Measurements from ENCODE around the gene SAMD11. TPM values are rescaled to one million over a fixed set of nuclear protein-coding genes. Genes with fewer than 3 reads are reported as not detected.
"Not testable (repeated sequence)": the region's sequence is repeated elsewhere in the genome, so short reads cannot be mapped to it uniquely, and the experiment has no call there.

SAMD11 gene
- total RNA-seq, 1 donor from 2014 or later: 0.14 TPM

DNA sequence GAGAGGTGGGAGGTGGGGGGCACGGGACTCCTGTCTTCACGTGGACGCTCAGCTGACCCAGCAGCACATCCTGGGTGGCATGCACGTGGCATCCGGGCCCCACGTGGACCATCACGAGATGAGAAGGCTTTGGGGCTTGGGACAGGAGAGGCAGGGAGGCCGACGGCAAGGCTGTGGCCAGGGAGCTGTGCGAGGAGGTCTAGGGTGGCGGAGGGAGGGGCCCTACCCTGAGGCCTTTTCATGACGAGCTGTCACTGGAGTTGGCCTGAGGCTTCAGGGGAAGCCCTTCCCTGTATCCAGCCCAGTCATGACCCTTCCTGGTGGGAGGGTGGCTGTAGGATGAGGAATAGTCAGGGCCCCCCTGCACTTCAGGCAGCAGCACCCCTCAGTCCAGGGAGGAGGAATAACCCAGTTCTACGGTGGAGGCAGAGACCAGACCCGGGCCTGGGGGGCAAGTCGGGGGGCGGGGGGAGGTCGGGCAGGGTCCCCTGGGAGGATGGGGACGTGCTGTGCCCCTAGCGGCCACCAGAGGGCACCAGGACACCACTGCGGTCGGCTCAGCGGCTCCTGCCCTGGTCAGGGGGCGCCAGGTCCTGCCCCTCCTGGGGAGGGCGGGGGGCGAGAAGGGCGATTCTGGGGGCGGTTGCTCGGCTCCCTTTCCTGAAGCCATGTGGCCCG is 60.2 kb downstream of the SAMD11 start:
- H3K4me1 Mint-ChIP-seq: no peaks in the 10 kb centered on the region
- DNase-seq (ENCODE audit: low read depth, low spot score): peak; percentile 70
- peaks cover 48% of the 10 kb centered on the region for H3K27me3 Mint-ChIP-seq (ENCODE audit: low read depth)
- H3K27ac Mint-ChIP-seq (ENCODE audit: unreplicated experiment): no peak overlapping the region
- no peak overlapping the region for H3K4me3 Mint-ChIP-seq
- no peaks in the 10 kb centered on the region for H3K9me3 Mint-ChIP-seq
- peaks cover 3% of the 10 kb centered on the region for H3K36me3 Mint-ChIP-seq (ENCODE audit: low read depth)
- TF ChIP-seq, protein P1, sequence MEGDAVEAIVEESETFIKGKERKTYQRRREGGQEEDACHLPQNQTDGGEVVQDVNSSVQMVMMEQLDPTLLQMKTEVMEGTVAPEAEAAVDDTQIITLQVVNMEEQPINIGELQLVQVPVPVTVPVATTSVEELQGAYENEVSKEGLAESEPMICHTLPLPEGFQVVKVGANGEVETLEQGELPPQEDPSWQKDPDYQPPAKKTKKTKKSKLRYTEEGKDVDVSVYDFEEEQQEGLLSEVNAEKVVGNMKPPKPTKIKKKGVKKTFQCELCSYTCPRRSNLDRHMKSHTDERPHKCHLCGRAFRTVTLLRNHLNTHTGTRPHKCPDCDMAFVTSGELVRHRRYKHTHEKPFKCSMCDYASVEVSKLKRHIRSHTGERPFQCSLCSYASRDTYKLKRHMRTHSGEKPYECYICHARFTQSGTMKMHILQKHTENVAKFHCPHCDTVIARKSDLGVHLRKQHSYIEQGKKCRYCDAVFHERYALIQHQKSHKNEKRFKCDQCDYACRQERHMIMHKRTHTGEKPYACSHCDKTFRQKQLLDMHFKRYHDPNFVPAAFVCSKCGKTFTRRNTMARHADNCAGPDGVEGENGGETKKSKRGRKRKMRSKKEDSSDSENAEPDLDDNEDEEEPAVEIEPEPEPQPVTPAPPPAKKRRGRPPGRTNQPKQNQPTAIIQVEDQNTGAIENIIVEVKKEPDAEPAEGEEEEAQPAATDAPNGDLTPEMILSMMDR (conservative IDR thresholded peaks at IDR 0.05): peak; percentile 96

DNA sequence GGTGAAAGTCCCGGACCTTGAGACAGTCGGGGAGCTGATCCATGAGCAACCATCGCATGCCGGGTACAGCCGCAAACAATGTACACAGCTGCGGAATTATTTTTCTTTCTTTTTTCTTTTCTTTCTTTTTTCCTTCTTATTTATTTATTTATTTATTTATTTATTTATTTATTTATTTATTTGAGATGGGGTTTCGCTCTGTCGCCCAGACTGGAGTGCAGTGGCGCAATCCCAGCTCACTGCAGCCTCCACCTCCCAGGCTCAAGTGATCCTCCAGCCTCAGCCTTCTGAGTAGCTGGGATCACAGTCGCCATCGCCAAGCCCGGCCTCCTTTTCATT is 60.7 kb downstream of the SAMD11 start:
- H3K9me3 Mint-ChIP-seq: no peaks in the 10 kb centered on the region
- peaks cover 53% of the 10 kb centered on the region for H3K27me3 Mint-ChIP-seq (ENCODE audit: low read depth)
- no peak overlapping the region for H3K4me3 Mint-ChIP-seq
- DNase-seq (ENCODE audit: low read depth, low spot score): no peak
- H3K36me3 Mint-ChIP-seq (ENCODE audit: low read depth): peaks cover 3% of the 10 kb centered on the region
- TF ChIP-seq, protein P1 (conservative IDR thresholded peaks at IDR 0.05): peak; percentile 45
- H3K4me1 Mint-ChIP-seq: no peaks in the 10 kb centered on the region
- H3K27ac Mint-ChIP-seq (ENCODE audit: unreplicated experiment): no peak overlapping the region

DNA sequence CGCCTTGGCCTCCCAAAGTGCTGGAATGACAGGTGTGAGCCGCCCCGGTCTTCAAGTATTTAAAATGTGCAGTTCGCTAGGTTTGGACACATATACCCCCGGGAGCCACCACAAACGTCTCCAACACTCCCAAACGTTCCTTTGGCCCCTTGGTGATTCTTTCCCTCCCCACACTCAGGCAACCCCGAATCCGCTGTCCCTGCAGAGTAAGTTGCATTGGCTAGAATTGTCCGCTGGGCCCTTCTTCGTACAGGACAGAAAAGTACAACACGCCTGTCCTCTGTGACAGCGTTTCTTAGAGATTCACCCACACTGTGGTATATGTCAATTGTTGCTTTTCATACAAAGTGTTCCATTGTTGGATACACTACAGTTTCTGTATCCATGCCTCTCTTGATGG is 61.4 kb downstream of the SAMD11 start:
- no peak for DNase-seq (ENCODE audit: low read depth, low spot score)
- Mint-ChIP-seq H3K27ac (ENCODE audit: unreplicated experiment) (no peak overlapping the region), H3K4me3 (no peak overlapping the region), H3K4me1 (no peaks in the 10 kb centered on the region), H3K27me3 (ENCODE audit: low read depth) (peaks cover 58% of the 10 kb centered on the region), H3K36me3 (ENCODE audit: low read depth) (peaks cover 3% of the 10 kb centered on the region), H3K9me3 (no peaks in the 10 kb centered on the region)
- TF ChIP-seq, protein P1 (conservative IDR thresholded peaks at IDR 0.05): no peak

DNA sequence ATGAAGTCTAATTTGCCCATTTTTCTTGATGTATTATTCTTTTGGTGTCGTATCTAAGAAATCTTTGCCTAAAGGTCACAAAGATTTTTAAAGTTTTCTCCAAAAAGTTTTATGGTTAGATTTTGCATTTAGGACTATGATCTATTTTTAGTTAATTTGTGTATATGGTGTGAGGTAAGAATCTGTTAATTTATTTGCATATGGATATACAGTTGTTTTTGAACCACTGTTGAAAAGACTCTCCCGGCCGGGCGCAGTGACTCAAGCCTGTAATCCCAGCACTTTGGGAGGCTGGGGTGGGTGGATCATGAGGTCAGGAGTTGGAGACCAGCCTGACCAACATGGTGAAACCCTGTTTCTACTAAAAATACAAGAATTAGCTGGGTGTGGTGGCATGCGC is 64.3 kb downstream of the SAMD11 start:
- DNase-seq (ENCODE audit: low read depth, low spot score); H3K27ac Mint-ChIP-seq (ENCODE audit: unreplicated experiment); H3K4me3 Mint-ChIP-seq; H3K9me3 Mint-ChIP-seq; H3K4me1 Mint-ChIP-seq; H3K36me3 Mint-ChIP-seq (ENCODE audit: low read depth): not testable (repeated sequence)
- peaks cover 69% of the 10 kb centered on the region for H3K27me3 Mint-ChIP-seq (ENCODE audit: low read depth)

DNA sequence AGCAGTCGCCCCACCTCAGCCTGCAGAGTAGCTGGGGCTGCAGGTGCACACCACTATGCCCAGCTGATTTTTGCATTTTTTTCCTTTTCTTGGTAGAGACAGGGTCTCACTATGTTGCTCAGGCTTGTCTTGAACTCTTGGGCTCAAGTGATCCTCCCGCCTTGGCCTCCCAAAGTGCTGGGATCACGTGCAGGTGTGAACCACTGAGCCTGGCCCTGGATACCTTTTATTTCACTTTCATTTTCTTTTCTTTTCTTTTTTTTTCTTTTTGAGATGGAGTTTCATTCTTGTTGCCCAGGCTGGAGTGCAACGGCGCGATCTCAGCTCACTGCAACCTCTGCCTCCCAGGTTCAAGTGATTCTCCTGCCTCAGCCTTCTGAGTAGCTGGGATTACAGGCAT is 67.6 kb downstream of the SAMD11 start:
- not testable (repeated sequence) for H3K36me3 Mint-ChIP-seq (ENCODE audit: low read depth); H3K9me3 Mint-ChIP-seq; H3K27ac Mint-ChIP-seq (ENCODE audit: unreplicated experiment); DNase-seq (ENCODE audit: low read depth, low spot score); H3K4me1 Mint-ChIP-seq; H3K4me3 Mint-ChIP-seq
- peaks cover 60% of the 10 kb centered on the region for H3K27me3 Mint-ChIP-seq (ENCODE audit: low read depth)

DNA sequence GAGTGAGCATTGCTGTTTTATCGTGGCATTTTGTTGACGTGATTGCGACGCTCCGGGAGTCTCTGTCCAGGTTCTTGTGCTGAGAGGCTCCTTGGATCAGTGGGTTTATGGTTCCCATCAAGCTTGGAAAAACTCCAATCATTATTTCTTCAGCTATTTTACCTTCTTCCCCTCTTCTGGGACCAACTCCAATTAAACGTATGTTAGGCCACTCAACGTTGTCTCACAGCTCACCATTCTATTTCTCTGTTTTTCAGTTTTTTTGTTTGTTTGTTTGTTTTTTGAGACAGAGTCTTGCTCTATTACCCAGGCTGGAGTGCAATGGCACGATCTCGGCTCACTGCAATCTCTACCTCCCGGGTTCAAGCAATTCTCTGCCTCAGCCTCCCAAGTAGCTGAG is 68.2 kb downstream of the SAMD11 start:
- peaks cover 3% of the 10 kb centered on the region for H3K9me3 Mint-ChIP-seq
- TF ChIP-seq, protein P1 (conservative IDR thresholded peaks at IDR 0.05): no peak
- H3K4me1 Mint-ChIP-seq: peaks cover 8% of the 10 kb centered on the region
- DNase-seq (ENCODE audit: low read depth, low spot score): no peak
- H3K36me3 Mint-ChIP-seq (ENCODE audit: low read depth): peaks cover 6% of the 10 kb centered on the region
- H3K27me3 Mint-ChIP-seq (ENCODE audit: low read depth): peaks cover 58% of the 10 kb centered on the region
- no peak overlapping the region for H3K4me3 Mint-ChIP-seq
- H3K27ac Mint-ChIP-seq (ENCODE audit: unreplicated experiment): no peak overlapping the region

Data from neural crest cell (in vitro differentiated cells).